Activated CD4-positive, alpha-beta T cell treated with anti-CD3 and anti-CD28 coated beads, Interleukin-2, Interleukin-6, amounts not matched to agents 100 ng/mL and 50 ng/mL, durations not matched to agents 16 hours and 8 hours (primary cell): ENCODE measurements around the gene AQP5.

Experiments used
- DNase-seq: peaks from one replicate; pipeline ENCODE4 v3.0.0-alpha.2; 2020

AQP5 gene

GRCh38 chr12:49961111-49961922, at the start of gene AQP5:
AQP5 (plus strand) TSS chr12:49961872; CDS start chr12:49962018, 146 bp downstream.
- no peak for DNase-seq

DNA sequence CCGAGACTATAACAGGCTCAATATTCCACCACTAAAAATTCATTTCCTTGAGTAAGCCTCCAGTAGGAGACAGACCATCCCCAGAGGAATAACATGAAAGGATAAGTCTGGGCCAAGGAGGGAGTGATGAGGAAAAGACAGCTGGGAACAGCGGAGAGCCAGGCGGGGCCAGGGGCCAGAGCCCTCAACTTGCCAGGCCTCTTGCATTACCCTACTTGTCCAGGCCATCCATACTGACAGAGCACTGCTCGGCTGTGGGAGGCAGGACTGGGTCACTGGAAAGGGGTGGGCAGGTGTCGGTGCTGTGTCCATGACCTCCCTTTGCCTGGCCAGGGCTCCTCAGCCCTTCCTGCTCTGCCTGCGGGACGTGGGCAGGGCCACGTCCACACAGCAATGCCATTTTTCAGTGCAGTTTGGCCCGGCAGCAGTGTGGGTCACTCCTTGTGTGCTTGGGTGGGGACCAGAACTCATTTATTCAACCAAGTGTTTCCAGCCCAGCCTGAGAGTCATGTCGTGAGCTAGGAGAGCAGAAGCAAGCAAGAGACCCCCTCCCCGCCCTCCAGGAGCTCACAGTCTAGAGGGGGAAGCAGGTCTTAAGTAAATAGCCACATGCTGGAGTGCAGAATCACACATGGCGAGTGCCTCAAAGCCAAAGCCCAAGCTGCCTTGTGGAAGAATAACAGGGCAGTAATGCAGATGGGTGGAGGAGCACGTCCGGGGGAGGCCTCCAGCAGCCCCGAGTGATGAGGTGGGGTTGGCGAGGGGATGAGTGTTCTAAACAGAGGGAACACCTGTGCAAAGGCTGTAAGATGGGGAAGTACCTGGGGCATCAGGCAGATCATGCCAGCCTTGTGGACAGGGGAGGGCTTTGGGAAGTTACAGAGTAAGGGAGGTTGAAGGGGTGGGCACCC, 49.1 kb upstream of the AQP5 start:
- no peak for DNase-seq

DNA sequence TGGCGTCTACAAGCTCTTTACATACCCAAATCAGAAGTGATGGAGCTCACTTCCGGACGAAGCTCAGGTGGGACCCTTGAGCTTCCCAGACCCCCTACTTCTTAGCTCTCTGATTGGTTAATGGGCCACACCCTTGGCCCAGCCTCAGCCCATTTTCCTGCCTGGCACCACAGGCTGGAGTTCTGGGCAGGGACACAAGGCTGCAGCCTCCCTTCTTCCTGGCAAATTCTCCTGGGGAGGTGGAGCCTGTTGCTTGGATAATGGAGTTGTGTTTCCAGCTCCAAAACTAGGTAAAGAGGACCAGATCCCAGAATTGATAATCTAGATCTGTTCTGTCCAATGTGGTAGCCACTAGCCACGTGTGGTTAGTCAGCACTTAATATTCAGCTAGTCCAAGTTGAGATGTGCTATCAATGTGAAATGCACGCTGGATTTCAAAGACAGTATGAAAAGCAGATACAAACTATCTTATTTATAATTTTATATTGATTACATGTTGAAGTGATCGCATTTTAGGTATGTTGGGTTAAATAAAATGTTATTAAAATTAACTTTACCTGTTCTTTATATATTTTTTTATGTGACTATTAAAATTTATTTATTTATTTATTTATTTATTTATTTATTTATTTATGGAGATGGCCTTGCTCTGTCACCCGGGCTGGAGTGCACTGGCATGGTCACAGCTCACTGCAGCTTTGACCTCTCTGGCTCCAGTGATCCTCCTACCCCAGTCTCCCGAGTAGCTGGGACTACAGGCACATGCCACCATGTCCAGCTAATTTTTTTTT, 45.3 kb upstream of the AQP5 start:
- no peak for DNase-seq

- DNase-seq: no peak
Measured at GRCh38 chr12:49917166-49917787, 44.4 kb upstream of the AQP5 start.

- no peak for DNase-seq
Measured at GRCh38 chr12:49917788-49918173, 43.9 kb upstream of the AQP5 start.

DNA sequence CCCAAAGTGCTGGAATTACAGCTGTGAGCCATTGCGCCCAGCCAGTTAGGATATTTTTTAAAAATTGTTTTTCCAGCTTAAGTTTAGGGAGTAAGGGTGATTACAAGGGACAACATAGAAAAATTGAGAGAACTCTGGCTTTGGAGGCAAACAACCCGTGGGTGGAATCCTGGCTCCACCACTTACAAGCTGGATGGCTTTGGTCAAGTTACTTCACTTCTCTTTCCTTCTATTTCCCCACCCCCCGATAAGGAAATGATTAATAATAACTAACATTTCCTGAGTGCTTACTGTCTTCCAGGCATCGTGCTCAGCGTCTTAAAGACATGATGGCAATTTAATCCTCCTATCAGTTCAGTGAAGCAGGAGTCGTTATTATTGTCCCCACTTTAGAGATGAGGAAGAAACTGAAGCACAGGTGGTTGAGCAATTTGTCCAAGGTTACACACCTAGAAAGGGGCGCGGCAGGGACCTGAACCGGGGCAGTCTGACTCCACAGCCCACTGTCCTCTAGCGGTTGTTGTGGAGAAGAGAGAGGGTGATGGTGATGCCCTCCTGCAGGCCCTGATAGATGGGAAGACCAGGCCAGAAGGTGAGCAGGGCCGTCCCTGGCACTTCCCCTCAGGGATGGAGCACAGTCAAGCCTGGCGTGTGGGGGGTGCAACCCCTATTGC, 41.3 kb upstream of the AQP5 start:
- no peak for DNase-seq

DNA sequence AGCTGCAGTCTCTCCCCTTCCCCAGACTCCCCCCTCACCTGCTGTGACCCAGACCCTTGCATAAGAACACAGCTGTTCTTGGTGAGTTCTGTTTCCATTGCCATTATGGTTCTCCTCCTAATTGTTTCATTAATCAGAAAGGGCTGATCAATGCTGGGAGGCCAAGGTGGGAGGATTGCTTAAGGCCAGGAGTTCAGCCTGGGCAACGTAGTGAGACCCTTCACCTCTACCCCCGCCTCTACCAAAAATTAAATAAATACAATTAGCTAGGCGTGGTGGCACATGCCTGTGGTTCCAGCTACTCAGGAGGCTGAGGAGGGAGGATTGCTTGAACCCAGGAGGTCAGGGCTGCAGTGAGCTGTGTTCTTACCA, 40.8 kb upstream of the AQP5 start:
- DNase-seq: no peak

- DNase-seq: no peak
Measured at GRCh38 chr12:49921299-49921698, 40.4 kb upstream of the AQP5 start.

GRCh38 chr12:49921936-49922335, 39.7 kb upstream of the AQP5 start:
- DNase-seq: no peak

DNA sequence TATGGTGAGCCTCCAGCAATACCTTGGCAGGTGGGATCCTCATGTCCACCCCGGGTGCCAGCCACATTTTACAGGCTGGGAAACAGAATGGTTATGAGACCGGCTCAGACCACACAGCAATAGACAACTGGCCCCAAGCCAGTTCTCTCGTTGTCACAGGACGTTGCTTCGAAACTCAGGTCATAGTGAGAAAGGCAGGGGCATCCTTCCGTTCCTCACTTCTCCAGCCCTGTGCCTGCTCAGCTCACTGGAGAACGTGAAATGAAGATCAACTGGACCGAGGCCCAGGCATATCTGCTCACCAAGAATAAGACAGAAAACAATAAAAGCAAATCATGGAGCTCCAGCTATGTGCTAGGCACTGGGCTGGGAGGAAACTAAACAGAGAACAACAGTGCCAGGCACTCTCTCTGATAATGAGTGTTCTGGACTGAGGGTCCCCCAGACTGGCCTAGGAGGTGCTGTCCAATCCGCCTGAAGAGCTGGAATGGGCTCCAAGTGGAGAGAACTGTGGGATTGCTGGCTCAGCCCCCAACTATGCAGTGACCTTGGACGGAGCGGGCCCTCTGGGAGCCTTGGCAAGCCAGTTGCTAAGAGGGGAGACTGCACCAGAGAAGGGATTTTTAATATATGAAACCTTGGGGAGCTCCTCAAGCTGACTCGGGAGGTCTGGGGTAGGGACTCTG, 39.2 kb upstream of the AQP5 start:
- DNase-seq: no peak

DNA sequence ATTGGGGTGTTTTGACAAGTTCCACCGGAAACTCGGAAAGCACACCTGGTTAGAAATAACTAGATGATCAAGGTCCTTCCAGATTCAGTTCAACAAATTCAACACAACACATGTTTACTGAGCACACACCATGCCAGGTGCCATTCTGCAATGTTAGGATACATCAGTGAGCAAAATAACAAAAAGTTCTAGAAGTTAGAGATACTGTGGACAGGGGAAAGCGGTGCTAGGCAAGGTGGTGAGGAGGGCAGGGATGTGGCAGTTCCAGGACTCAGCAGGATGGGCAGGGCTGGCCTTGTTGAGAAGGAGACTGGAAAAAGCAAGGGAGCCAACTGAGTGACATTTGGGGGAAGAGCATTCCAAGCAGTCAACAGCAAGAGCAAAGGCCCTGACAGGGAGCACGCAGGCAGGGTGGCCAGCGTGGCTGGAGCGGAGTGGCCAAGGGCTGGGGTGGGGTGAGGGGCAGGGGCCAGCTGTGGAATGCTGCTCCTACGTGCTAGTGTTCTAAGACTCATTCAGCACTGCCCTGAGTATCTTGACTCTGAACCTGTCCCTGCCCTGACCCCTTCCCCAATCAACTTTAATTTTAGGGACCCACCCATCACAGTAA, 38.5 kb upstream of the AQP5 start:
- DNase-seq: no peak

- no peak for DNase-seq
Measured at GRCh38 chr12:49923880-49924556, 37.7 kb upstream of the AQP5 start.

- DNase-seq: no peak
Measured at GRCh38 chr12:49924628-49925246, 36.9 kb upstream of the AQP5 start.

- no peak for DNase-seq
Measured at GRCh38 chr12:49925433-49926204, 36.1 kb upstream of the AQP5 start.

DNA sequence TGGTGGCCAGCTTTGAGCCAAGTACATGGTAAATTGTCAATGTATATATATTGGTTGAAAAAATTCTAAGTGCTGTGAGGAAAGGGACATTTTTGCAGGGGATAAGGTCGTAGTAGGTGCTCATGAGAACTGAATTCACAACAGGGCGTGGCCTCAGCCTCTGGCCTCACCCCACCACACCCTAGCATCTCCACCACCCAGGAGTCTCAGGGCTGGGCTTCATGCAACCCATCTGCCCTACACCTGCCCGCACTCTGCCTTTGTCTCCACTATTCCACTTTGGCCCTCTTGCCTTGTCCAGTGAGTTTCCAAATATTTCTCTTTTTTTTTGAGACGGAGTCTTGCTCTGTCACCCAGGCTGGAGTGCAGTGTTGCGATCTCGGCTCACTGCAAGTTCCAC, 33.2 kb upstream of the AQP5 start:
- no peak for DNase-seq

- DNase-seq: no peak
Measured at GRCh38 chr12:49929581-49929980, 32.1 kb upstream of the AQP5 start.

DNA sequence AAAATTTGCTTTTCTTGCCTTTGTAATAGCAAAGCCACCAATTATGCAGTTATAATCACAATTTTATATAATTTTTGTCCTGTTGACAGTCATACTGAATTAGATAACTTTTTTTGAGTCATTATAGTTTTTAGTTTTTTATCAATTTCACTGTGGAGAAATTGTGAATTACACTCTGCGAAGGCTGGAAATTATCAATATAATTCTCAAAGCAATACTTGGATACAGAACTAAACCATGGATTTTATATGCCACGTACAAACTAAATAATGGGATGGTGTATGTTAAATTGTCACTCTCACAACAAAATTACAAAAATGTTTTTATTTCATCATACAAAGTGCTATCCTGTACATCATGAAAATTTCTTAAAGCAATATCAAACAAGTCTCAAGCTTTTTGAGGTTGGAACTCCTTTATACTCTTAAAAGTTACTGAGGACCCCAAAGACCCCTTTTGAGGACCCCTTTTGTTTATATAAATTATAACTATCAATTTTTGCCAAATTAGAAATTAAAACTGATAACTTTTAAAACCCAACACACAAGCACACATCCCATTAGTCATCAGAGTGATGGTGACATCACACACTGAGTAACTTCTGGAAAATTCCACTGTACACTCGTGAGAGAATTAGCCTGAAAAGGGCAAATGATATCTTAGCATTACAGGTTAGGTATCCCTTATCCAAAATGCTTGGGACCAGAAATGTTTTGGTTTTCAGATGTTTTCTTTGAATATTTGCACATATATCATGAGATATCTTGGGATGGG, 31.0 kb upstream of the AQP5 start:
- no peak for DNase-seq

- DNase-seq: no peak
Measured at GRCh38 chr12:49932023-49932422, 29.6 kb upstream of the AQP5 start.
